Measurements from ENCODE around the gene ABLIM3.

DNA sequence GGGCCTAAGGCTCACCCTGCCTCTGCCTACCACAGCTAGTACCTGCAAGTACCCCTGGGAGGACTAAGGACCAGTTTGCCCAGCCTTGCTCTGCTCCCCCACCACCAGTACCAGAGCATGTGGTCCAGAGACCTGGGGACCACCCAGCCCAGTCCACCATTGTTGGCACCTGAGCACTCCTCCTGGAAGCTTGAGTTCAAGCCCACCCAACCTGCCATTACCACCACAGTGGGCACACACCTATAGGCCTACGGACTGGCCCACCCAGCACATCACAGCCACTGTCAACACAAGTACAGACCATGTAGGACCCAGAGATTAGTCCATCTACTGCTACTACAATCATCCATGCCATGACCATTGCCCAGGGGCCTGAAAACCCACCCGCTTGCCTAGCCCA lies 47.7 kb upstream of the ABLIM3 start:
- no peak for TF ChIP-seq CTCF (IDR thresholded peaks at IDR 0.05)
- no peak for TF ChIP-seq POLR2A (IDR thresholded peaks at IDR 0.05)

All from transverse colon (tissue), 3 donors.